GM19455 (cell line): ENCODE data around the gene P2RX1.
"Not testable (repeated sequence)": the region's sequence is repeated elsewhere in the genome, so short reads cannot be mapped to it uniquely, and the experiment has no call there.

ENCODE experiments used
- ATAC-seq: cut with Tn5 transposase; IDR thresholded peaks from one replicate; pipeline ENCODE4 v1.9.1; 2021; ENCODE audit not compliant: unreplicated experiment

P2RX1 gene

GRCh38 chr17:3952186-3952585 lies 35.9 kb upstream of the P2RX1 start:
- ATAC-seq: no peak

- no peak for ATAC-seq
Measured at GRCh38 chr17:3951420-3951819, 35.2 kb upstream of the P2RX1 start.

GRCh38 chr17:3951003-3951402 lies 34.7 kb upstream of the P2RX1 start:
- no peak for ATAC-seq

- no peak for ATAC-seq
Measured at GRCh38 chr17:3950584-3950983, 34.3 kb upstream of the P2RX1 start.

GRCh38 chr17:3949418-3949817 lies 33.2 kb upstream of the P2RX1 start:
- no peak for ATAC-seq

- not testable (repeated sequence) for ATAC-seq
Measured at GRCh38 chr17:3948551-3948950, 32.3 kb upstream of the P2RX1 start.

- no peak for ATAC-seq
Measured at GRCh38 chr17:3947318-3947810, 31.1 kb upstream of the P2RX1 start.

- no peak for ATAC-seq
Measured at GRCh38 chr17:3946711-3947235, 30.5 kb upstream of the P2RX1 start.

GRCh38 chr17:3944485-3945388 lies 28.5 kb upstream of the P2RX1 start:
- ATAC-seq: no peak

- no peak for ATAC-seq
Measured at GRCh38 chr17:3943240-3943891, 27.1 kb upstream of the P2RX1 start.

GRCh38 chr17:3940965-3941698 lies 24.9 kb upstream of the P2RX1 start:
- no peak for ATAC-seq

- no peak for ATAC-seq
Measured at GRCh38 chr17:3937359-3937758, 21.1 kb upstream of the P2RX1 start.

GRCh38 chr17:3935825-3936355 lies 19.6 kb upstream of the P2RX1 start:
- no peak for ATAC-seq

- no peak for ATAC-seq
Measured at GRCh38 chr17:3935140-3935542, 18.9 kb upstream of the P2RX1 start.

GRCh38 chr17:3929764-3930163 lies 13.5 kb upstream of the P2RX1 start:
- ATAC-seq: no peak

GRCh38 chr17:3929181-3929580 lies 12.9 kb upstream of the P2RX1 start:
- ATAC-seq: no peak

- ATAC-seq: no peak
Measured at GRCh38 chr17:3928406-3928805, 12.1 kb upstream of the P2RX1 start.

- no peak for ATAC-seq
Measured at GRCh38 chr17:3927628-3928340, 11.5 kb upstream of the P2RX1 start.

GRCh38 chr17:3926860-3927627 lies 10.8 kb upstream of the P2RX1 start:
- no peak for ATAC-seq
